ENCODE results near the gene CSNK2A1. TPM values are rescaled to one million over a fixed set of nuclear protein-coding genes. Genes with fewer than 3 reads are reported as not detected.

The CSNK2A1 gene
- total and polyA plus RNA-seq, 2 of the 8 experiments (the other 6 are each of a cell fraction or from before 2014, with no cell fraction given): 117 to 260 TPM

DNA sequence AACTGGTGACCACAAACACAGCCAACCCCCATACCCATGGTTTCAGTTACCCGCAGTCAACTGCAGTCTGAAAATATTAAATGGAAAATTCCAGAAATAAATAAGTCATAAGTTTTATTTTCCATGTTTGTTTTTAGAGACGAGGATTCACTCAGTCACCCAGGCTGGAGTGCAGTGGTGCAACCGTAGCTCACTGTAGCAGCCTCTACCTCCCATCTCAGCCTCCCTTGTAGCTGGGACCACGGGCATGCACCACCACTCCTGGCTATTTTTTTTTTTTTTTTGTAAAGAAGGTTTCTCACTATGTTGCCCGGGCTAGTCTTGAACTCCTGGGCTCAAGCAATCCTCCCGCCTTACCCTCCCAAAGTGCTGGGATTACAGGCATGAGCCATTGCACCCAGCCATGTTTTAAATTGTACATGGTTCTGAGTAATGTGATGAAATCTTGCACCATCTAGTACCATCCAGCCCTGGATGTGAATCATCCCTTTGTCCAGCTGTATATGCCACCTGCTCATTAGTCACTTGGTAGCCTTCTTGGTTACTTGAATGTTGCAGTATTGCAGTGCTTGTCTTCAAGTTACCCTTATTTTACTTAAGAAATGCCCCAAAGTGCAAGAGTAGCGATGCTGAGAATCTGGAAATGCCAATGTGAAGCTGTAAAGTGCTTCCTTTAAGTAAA, 14.5 kb downstream of the CSNK2A1 start (continued):
- TF ChIP-seq, protein P1, sequence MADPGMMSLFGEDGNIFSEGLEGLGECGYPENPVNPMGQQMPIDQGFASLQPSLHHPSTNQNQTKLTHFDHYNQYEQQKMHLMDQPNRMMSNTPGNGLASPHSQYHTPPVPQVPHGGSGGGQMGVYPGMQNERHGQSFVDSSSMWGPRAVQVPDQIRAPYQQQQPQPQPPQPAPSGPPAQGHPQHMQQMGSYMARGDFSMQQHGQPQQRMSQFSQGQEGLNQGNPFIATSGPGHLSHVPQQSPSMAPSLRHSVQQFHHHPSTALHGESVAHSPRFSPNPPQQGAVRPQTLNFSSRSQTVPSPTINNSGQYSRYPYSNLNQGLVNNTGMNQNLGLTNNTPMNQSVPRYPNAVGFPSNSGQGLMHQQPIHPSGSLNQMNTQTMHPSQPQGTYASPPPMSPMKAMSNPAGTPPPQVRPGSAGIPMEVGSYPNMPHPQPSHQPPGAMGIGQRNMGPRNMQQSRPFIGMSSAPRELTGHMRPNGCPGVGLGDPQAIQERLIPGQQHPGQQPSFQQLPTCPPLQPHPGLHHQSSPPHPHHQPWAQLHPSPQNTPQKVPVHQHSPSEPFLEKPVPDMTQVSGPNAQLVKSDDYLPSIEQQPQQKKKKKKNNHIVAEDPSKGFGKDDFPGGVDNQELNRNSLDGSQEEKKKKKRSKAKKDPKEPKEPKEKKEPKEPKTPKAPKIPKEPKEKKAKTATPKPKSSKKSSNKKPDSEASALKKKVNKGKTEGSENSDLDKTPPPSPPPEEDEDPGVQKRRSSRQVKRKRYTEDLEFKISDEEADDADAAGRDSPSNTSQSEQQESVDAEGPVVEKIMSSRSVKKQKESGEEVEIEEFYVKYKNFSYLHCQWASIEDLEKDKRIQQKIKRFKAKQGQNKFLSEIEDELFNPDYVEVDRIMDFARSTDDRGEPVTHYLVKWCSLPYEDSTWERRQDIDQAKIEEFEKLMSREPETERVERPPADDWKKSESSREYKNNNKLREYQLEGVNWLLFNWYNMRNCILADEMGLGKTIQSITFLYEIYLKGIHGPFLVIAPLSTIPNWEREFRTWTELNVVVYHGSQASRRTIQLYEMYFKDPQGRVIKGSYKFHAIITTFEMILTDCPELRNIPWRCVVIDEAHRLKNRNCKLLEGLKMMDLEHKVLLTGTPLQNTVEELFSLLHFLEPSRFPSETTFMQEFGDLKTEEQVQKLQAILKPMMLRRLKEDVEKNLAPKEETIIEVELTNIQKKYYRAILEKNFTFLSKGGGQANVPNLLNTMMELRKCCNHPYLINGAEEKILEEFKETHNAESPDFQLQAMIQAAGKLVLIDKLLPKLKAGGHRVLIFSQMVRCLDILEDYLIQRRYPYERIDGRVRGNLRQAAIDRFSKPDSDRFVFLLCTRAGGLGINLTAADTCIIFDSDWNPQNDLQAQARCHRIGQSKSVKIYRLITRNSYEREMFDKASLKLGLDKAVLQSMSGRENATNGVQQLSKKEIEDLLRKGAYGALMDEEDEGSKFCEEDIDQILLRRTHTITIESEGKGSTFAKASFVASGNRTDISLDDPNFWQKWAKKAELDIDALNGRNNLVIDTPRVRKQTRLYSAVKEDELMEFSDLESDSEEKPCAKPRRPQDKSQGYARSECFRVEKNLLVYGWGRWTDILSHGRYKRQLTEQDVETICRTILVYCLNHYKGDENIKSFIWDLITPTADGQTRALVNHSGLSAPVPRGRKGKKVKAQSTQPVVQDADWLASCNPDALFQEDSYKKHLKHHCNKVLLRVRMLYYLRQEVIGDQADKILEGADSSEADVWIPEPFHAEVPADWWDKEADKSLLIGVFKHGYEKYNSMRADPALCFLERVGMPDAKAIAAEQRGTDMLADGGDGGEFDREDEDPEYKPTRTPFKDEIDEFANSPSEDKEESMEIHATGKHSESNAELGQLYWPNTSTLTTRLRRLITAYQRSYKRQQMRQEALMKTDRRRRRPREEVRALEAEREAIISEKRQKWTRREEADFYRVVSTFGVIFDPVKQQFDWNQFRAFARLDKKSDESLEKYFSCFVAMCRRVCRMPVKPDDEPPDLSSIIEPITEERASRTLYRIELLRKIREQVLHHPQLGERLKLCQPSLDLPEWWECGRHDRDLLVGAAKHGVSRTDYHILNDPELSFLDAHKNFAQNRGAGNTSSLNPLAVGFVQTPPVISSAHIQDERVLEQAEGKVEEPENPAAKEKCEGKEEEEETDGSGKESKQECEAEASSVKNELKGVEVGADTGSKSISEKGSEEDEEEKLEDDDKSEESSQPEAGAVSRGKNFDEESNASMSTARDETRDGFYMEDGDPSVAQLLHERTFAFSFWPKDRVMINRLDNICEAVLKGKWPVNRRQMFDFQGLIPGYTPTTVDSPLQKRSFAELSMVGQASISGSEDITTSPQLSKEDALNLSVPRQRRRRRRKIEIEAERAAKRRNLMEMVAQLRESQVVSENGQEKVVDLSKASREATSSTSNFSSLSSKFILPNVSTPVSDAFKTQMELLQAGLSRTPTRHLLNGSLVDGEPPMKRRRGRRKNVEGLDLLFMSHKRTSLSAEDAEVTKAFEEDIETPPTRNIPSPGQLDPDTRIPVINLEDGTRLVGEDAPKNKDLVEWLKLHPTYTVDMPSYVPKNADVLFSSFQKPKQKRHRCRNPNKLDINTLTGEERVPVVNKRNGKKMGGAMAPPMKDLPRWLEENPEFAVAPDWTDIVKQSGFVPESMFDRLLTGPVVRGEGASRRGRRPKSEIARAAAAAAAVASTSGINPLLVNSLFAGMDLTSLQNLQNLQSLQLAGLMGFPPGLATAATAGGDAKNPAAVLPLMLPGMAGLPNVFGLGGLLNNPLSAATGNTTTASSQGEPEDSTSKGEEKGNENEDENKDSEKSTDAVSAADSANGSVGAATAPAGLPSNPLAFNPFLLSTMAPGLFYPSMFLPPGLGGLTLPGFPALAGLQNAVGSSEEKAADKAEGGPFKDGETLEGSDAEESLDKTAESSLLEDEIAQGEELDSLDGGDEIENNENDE (IDR thresholded peaks at IDR 0.05; ENCODE audit: insufficient replicate concordance, low read length): no peak
- 0 out of 2 replicates have a peak, but pooled peaks have one; percentile 19 for TF ChIP-seq POLR2AphosphoS5 (IDR thresholded peaks at IDR 0.05; ENCODE audit: low read depth, low read length)

All from H1 (cell line).